WERI-Rb-1 (cell line): Measurements from ENCODE around the gene TMEM266.

ENCODE experiments used
- DNase-seq: peaks from one replicate; pipeline ENCODE4 v3.0.0-alpha.2; 2020
- H3K27ac ChIP-seq: fragments of 250-450 bp; sonication (Bioruptor Pico); 2 replicates; pipeline ENCODE4 v1.5.1; 2020; ENCODE audit warnings: mild to moderate bottlenecking, moderate library complexity
- H3K27me3 ChIP-seq: fragments of 250-450 bp; sonication (Bioruptor Pico); 2 replicates; pipeline ENCODE4 v1.5.1; 2021; ENCODE audit warnings: mild to moderate bottlenecking, low read depth, moderate library complexity; ENCODE audit not compliant: insufficient read depth, severe bottlenecking
- H3K36me3 ChIP-seq: fragments of 250-450 bp; sonication (Bioruptor Pico); 2 replicates; pipeline ENCODE4 v1.5.1; 2020; ENCODE audit warnings: mild to moderate bottlenecking, moderate library complexity
- H3K4me3 ChIP-seq: 2 replicates; pipeline ENCODE4 v1.5.1; 2011; ENCODE audit warnings: low read depth, mild to moderate bottlenecking, control low read depth, low read length
- H3K9me3 ChIP-seq: fragments of 250-450 bp; sonication (Bioruptor Pico); 2 replicates; pipeline ENCODE4 v1.5.1; 2021; ENCODE audit warnings: mild to moderate bottlenecking, moderate library complexity; ENCODE audit not compliant: severe bottlenecking
- TF ChIP-seq, protein P1 (sequence below): IDR thresholded peaks from 2 replicates; pipeline ENCODE4 v1.5.1; 2011; ENCODE audit warnings: low read depth, mild to moderate bottlenecking, control low read depth, inconsistent platforms, low read length

TMEM266 gene

DNA sequence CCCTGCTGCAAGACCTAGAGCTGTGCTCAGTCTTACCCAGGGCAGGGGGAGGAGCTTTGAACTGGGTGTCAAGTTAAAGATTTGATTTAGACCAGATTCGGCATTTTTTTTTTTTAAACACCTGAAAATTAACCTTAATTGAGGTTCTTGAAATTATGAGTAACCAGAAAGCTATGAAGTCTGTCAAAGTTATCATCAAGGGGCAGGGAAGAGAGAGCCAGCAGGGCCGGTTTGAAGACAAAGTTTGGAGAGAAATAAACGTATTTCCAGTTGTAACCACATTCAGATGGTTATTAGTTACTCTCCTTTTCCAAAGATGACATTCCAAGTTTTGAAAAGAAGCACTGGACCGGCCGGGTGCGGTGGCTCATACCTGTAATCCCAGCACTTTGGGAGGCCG, 12.0 kb downstream of the TMEM266 start:
- H3K27ac ChIP-seq: no peak overlapping the region
- no peak for DNase-seq
- no peaks in the 10 kb centered on the region for H3K27me3 ChIP-seq
- no peak overlapping the region for H3K4me3 ChIP-seq
- H3K36me3 ChIP-seq: no peaks in the 10 kb centered on the region
- no peaks in the 10 kb centered on the region for H3K9me3 ChIP-seq
- TF ChIP-seq, protein P1, sequence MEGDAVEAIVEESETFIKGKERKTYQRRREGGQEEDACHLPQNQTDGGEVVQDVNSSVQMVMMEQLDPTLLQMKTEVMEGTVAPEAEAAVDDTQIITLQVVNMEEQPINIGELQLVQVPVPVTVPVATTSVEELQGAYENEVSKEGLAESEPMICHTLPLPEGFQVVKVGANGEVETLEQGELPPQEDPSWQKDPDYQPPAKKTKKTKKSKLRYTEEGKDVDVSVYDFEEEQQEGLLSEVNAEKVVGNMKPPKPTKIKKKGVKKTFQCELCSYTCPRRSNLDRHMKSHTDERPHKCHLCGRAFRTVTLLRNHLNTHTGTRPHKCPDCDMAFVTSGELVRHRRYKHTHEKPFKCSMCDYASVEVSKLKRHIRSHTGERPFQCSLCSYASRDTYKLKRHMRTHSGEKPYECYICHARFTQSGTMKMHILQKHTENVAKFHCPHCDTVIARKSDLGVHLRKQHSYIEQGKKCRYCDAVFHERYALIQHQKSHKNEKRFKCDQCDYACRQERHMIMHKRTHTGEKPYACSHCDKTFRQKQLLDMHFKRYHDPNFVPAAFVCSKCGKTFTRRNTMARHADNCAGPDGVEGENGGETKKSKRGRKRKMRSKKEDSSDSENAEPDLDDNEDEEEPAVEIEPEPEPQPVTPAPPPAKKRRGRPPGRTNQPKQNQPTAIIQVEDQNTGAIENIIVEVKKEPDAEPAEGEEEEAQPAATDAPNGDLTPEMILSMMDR: no peak

DNA sequence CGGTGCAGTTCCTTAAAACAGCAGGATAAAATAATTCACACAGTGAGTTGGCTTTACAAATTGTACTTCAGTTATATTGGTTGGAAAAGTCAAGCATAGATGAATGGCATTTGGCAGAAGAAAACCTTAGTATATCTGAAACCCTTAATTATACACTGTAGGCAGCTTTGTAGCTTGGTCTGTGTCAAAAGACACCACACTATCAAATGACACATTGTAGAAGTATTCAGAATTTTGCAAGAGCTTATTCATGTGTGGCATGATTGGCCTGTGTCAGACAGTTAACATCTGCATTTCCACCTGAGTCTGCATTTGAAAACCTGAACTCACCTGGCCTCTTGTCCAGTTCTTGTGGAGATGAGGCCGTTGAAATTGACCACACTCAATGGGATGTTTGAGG, 13.8 kb downstream of the TMEM266 start:
- Histone ChIP-seq H3K27ac (no peak overlapping the region), H3K9me3 (no peaks in the 10 kb centered on the region), H3K36me3 (no peaks in the 10 kb centered on the region), H3K4me3 (no peak overlapping the region), H3K27me3 (no peaks in the 10 kb centered on the region)
- no peak for DNase-seq
- TF ChIP-seq, protein P1: no peak

DNA sequence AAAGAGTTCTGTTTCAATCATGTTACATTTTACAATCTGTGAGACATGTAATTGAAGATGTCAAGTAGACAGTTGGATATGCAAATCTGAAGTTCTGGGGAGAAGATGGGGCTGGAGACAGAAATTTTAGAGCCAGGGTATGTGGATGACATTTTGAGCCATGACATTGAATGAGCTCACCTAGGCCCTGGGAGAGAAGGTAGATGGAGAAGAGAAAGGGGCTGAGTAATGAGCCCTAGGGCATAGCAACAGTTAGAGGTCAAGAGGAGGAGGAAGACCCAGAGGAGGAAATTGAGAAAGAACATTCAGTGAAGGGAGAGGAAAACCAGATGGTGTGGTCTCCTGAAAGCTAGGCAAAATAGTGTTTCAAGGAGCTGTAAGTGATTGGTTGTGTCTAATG, 15.3 kb downstream of the TMEM266 start:
- Histone ChIP-seq H3K36me3 (no peaks in the 10 kb centered on the region), H3K27ac (no peak overlapping the region), H3K27me3 (no peaks in the 10 kb centered on the region), H3K9me3 (no peaks in the 10 kb centered on the region), H3K4me3 (no peak overlapping the region)
- DNase-seq: no peak
- TF ChIP-seq, protein P1: no peak

DNA sequence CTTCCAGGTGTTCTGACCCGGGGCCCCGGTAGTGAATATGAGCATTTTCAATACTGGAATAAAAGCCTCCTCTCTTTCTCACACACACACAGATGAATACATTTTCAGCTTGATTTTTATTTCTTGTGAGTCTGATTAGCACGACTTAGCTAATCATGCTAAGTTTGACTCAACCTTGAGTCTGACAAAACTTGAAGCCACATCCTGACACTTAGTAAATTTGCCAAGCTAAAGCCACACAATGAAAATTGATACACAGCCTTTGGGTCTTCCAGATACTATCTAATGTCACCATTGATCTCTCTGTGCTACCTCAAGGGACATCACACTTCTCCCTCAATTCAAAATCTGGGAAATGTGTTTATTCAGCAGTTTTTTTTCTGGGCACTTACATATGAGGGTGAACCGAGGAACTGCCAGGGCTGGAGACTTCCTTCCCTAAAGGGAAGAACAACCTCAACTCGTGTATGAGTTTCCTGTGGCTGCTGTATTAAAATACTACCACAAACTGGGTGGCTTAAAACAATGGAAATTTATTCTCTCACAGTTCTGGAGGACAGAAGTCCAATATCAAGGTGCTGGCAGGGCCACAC, 18.6 kb downstream of the TMEM266 start:
- Histone ChIP-seq H3K27me3 (no peaks in the 10 kb centered on the region), H3K27ac (no peak overlapping the region), H3K36me3 (no peaks in the 10 kb centered on the region), H3K4me3 (no peak overlapping the region), H3K9me3 (no peaks in the 10 kb centered on the region)
- TF ChIP-seq, protein P1: no peak
- no peak for DNase-seq

DNA sequence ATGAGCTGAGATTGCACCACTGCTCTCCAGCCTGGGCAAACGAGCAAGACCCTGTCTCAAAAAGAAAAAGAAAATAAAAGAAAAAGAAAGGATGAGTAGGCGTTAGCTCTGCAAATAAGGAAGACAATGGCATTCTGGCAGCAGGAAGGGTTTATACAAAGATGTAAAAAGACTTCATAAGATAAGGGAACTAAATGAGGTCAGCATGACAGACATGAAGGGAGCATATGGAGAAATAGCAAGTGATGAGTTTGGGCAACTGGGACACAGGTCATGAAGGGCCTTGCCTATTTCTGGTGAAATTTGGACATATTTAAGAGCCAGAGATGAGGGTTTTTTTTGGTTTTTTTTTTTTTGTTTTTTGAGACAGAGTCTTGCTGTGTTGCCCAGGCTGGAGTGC, 24.5 kb downstream of the TMEM266 start:
- Histone ChIP-seq H3K4me3 (no peak overlapping the region), H3K27ac (no peak overlapping the region), H3K27me3 (no peaks in the 10 kb centered on the region), H3K36me3 (no peaks in the 10 kb centered on the region), H3K9me3 (no peaks in the 10 kb centered on the region)
- TF ChIP-seq, protein P1: no peak
- no peak for DNase-seq

DNA sequence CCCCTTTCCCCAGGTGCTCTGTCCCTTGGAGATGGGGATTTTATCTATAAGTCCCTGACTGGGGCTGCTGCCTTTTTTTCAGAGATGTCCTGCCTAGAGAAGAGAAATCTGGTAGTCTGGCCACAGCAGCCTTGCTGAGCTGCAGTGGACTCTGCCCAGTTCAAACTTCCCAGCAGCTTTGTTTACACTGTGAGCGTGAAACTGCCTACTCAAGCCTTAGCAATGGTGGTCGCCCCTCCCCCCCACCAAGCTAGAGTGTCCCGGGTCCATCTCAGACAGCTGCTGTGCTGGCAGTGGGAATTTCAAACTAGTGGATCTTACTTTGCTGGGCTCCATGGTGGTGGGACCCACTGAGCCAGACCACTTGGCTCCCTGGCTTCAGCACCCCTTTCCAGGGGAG, 38.9 kb downstream of the TMEM266 start:
- Histone ChIP-seq H3K27me3 (peaks cover 4% of the 10 kb centered on the region), H3K27ac (no peak overlapping the region), H3K36me3 (no peaks in the 10 kb centered on the region), H3K9me3 (no peaks in the 10 kb centered on the region), H3K4me3 (no peak overlapping the region)
- DNase-seq: no peak
- TF ChIP-seq, protein P1: no peak
